HepG2 (cell line): ENCODE data around the gene SLC13A3. TPM values are rescaled to one million over a fixed set of nuclear protein-coding genes. Genes with fewer than 3 reads are reported as not detected.

ENCODE experiments used
- ATF6 ChIP-seq: sonication (generic); formaldehyde crosslinking; conservative IDR thresholded peaks from 2 replicates; pipeline ENCODE4 v1.4.0; 2020; ENCODE audit warnings: missing genetic modification reagents
- CBX2 ChIP-seq, 2 experiments: fragments of 200-600 bp in 1 of 2; sonication (generic); formaldehyde crosslinking in 1 of 2; IDR thresholded peaks; 2 replicates each; pipeline versions ENCODE4 v1.7.0 to v1.8.1; 2018 to 2022; ENCODE audit warnings: low read depth in 2 of 2, low read length in 1 of 2, mild to moderate bottlenecking in 1 of 2, missing genetic modification reagents in 1 of 2
- DMAP1 ChIP-seq: IDR thresholded peaks from 2 replicates; pipeline ENCODE4 v1.6.1; 2016
- DNMT3B ChIP-seq: conservative IDR thresholded peaks from 2 replicates; pipeline ENCODE4 v1.6.1; 2016; ENCODE audit warnings: missing biosample characterization, control low read depth
- FOXJ3 ChIP-seq: sonication (generic); formaldehyde crosslinking; IDR thresholded peaks from 2 replicates; pipeline ENCODE4 v1.4.0; 2020; ENCODE audit warnings: missing genetic modification reagents, mild to moderate bottlenecking, borderline replicate concordance
- GLI4 ChIP-seq: sonication (generic); formaldehyde crosslinking; IDR thresholded peaks from 2 replicates; pipeline ENCODE4 v1.5.1; 2020; ENCODE audit warnings: missing genetic modification reagents, mild to moderate bottlenecking, moderate library complexity, borderline replicate concordance
- KAT2B ChIP-seq: fragments of 150-350 bp; IDR thresholded peaks from 2 replicates; pipeline ENCODE4 v1.6.1; 2014; ENCODE audit warnings: low read depth, low read length, borderline replicate concordance
- KLF11 ChIP-seq: IDR thresholded peaks from 2 replicates; pipeline ENCODE4 v1.6.1; 2016; ENCODE audit warnings: missing compliant biosample characterization
- PREB ChIP-seq: sonication (generic); formaldehyde crosslinking; IDR thresholded peaks from 2 replicates; pipeline ENCODE4 v1.4.0; 2020; ENCODE audit warnings: missing genetic modification reagents
- RELA ChIP-seq: sonication (generic); formaldehyde crosslinking; IDR thresholded peaks from 2 replicates; pipeline ENCODE4 v1.4.0; 2020; ENCODE audit warnings: missing genetic modification reagents
- SNRNP70 ChIP-seq: fragments of 200-400 bp; formaldehyde crosslinking; IDR thresholded peaks from 2 replicates; pipeline ENCODE4 v1.6.1; 2017; ENCODE audit warnings: mild to moderate bottlenecking, low read depth, low read length, moderate library complexity
- SOX5 ChIP-seq: IDR thresholded peaks from 2 replicates; pipeline ENCODE4 v1.6.1; 2016; ENCODE audit warnings: borderline replicate concordance
- TRAFD1 ChIP-seq: sonication (generic); formaldehyde crosslinking; IDR thresholded peaks from 2 replicates; pipeline ENCODE4 v1.5.1; 2020; ENCODE audit warnings: missing genetic modification reagents, mild to moderate bottlenecking, borderline replicate concordance
- ZNF12 ChIP-seq: sonication (generic); formaldehyde crosslinking; IDR thresholded peaks from 2 replicates; pipeline ENCODE4 v1.5.0; 2020; ENCODE audit warnings: missing genetic modification reagents
- ZNF180 ChIP-seq: sonication (generic); formaldehyde crosslinking; IDR thresholded peaks from 2 replicates; pipeline ENCODE4 v1.4.0; 2020; ENCODE audit warnings: low read depth, missing genetic modification reagents, borderline replicate concordance
- ZNF260 ChIP-seq: sonication (generic); formaldehyde crosslinking; IDR thresholded peaks from 2 replicates; pipeline ENCODE4 v1.4.0; 2020; ENCODE audit warnings: missing genetic modification reagents, low read depth, mild to moderate bottlenecking, borderline replicate concordance
- ZNF292 ChIP-seq: sonication (generic); formaldehyde crosslinking; IDR thresholded peaks from 2 replicates; pipeline ENCODE4 v1.8.1; 2022; ENCODE audit warnings: mild to moderate bottlenecking, low read depth, missing genetic modification reagents, borderline replicate concordance
- ZNF350 ChIP-seq: sonication (generic); formaldehyde crosslinking; IDR thresholded peaks from 2 replicates; pipeline ENCODE4 v1.4.0; 2020; ENCODE audit warnings: mild to moderate bottlenecking, low read depth, missing genetic modification reagents, borderline replicate concordance
- ZNF441 ChIP-seq: sonication (generic); formaldehyde crosslinking; IDR thresholded peaks from 2 replicates; pipeline ENCODE4 v1.7.0; 2021; ENCODE audit warnings: missing genetic modification reagents, borderline replicate concordance
- ZNF460 ChIP-seq: sonication (generic); formaldehyde crosslinking; IDR thresholded peaks from 2 replicates; pipeline ENCODE4 v1.5.1; 2020; ENCODE audit warnings: missing genetic modification reagents, mild to moderate bottlenecking, borderline replicate concordance
- ZNF670 ChIP-seq: sonication (generic); formaldehyde crosslinking; IDR thresholded peaks from 2 replicates; pipeline ENCODE4 v1.8.0; 2022; ENCODE audit warnings: mild to moderate bottlenecking, missing genetic modification reagents, borderline replicate concordance
- ZNF720 ChIP-seq: sonication (generic); formaldehyde crosslinking; IDR thresholded peaks from 2 replicates; pipeline ENCODE4 v1.4.0; 2020; ENCODE audit warnings: missing genetic modification reagents
- ZNF800 ChIP-seq: sonication (generic); formaldehyde crosslinking; IDR thresholded peaks from 2 replicates; pipeline ENCODE4 v1.4.0; 2020; ENCODE audit warnings: missing genetic modification reagents
- ZSCAN12 ChIP-seq: sonication (generic); formaldehyde crosslinking; IDR thresholded peaks from 2 replicates; pipeline ENCODE4 v1.9.0; 2021; ENCODE audit warnings: mild to moderate bottlenecking, missing genetic modification reagents
- polyA plus RNA-seq, 8 experiments: library from polyadenylated mRNA; depleted of rRNA in 3 of 8; stranded (reverse) in 7 of 8; unstranded in 1 of 8; fragments of >200 nt; fragmentation: Illumina TruSeq in 4 of 8; extraction: Trizol in 4 of 8; gene quantifications; 2 replicates each; pipeline versions ENCODE4 v1.2.1 to v1.2.3, GENCODE V29; 2011 to 2016; ENCODE audit warnings: low read depth in 4 of 8, missing spikeins in 1 of 8, mixed read lengths in 1 of 8; ENCODE audit not compliant: insufficient read depth in 1 of 8
- total RNA-seq, 5 experiments: library from RNA; depleted of rRNA; stranded (reverse); fragments of >200 nt; fragmentation: Illumina TruSeq; extraction: Trizol; gene quantifications; 2 replicates each; pipeline ENCODE4 v1.2.3, GENCODE V29; 2016; ENCODE audit warnings: low read depth in 1 of 5

SLC13A3 gene
- total and polyA plus RNA-seq, 2 of the 13 experiments (the other 11 are each of a cell fraction or from before 2014, with no cell fraction given), result 66.5 to 76.0 TPM

GRCh38 chr20:46607849-46608497, 43.3 kb downstream of the SLC13A3 start (continued):
- TF ChIP-seq PREB (CRISPR knock-in tag) (no peak), GLI4 (CRISPR knock-in tag) (no peak), FOXJ3 (CRISPR knock-in tag) (no peak; the same call in 1 of the 2 replicates), ZNF180 (CRISPR knock-in tag) (no peak), ATF6 (CRISPR knock-in tag) (0 out of 2 replicates have a peak, but pooled peaks have one; percentile 71), SNRNP70 (no peak), ZNF800 (CRISPR knock-in tag) (no peak), ZNF720 (CRISPR knock-in tag) (no peak), ZNF260 (CRISPR knock-in tag) (no peak), KLF11 (CRISPR knock-in tag) (no peak), KAT2B (no peak), ZNF670 (CRISPR knock-in tag) (no peak), DNMT3B (CRISPR knock-in tag) (no peak), ZSCAN12 (CRISPR knock-in tag) (no peak), SOX5 (CRISPR knock-in tag) (no peak; the same call in 1 of the 2 replicates), ZNF350 (CRISPR knock-in tag) (no peak; the same call in 1 of the 2 replicates), ZNF460 (CRISPR knock-in tag) (no peak), ZNF12 (CRISPR knock-in tag) (0 out of 2 replicates have a peak, but pooled peaks have one; percentile 61), CBX2 (IDR thresholded peaks at IDR 0.05; ENCODE audit: low read depth, low read length) (no peak), CBX2 (CRISPR knock-in tag; IDR thresholded peaks at IDR 0.05; ENCODE audit: low read depth) (no peak), DMAP1 (no peak; the same call in 1 of the 2 replicates), ZNF441 (CRISPR knock-in tag) (0 out of 2 replicates have a peak, but pooled peaks have one; percentile 18), TRAFD1 (no peak), ZNF292 (no peak; the same call in 1 of the 2 replicates), RELA (CRISPR knock-in tag) (no peak)
